Brain microvascular endothelial cell (primary cell): ENCODE results near the gene ERAS.

Experiments used
- DNase-seq: peaks from one replicate; pipeline ENCODE4 v3.0.0-alpha.2; 2020
- H3K27ac ChIP-seq: fragments of 250-450 bp; sonication (Bioruptor Pico); 2 replicates; pipeline ENCODE4 v1.5.1; 2020; ENCODE audit warnings: mild to moderate bottlenecking, moderate library complexity
- H3K27me3 ChIP-seq: fragments of 250-450 bp; sonication (Bioruptor Pico); replicated peaks from 2 replicates; pipeline ENCODE4 v1.5.1; 2020; ENCODE audit warnings: mild to moderate bottlenecking
- H3K36me3 ChIP-seq: fragments of 250-450 bp; sonication (Bioruptor Pico); replicated peaks from 2 replicates; pipeline ENCODE4 v1.5.1; 2020; ENCODE audit warnings: mild to moderate bottlenecking
- H3K4me3 ChIP-seq: 2 replicates; pipeline ENCODE4 v1.5.1; 2011; ENCODE audit warnings: low read depth, mild to moderate bottlenecking, control low read depth, low read length, moderate library complexity
- in situ Hi-C: cut with HindIII; loops from 2 replicates; pipeline ENCODE4 v1.10.0; 2017; ENCODE audit warnings: low sequenced_read_pairs, low pct_ligation_motif_present
- TF ChIP-seq, protein P1 (sequence below): IDR thresholded peaks from 2 replicates; pipeline ENCODE4 v1.5.1; 2011; ENCODE audit warnings: low read depth, mild to moderate bottlenecking, moderate library complexity, low read length, control low read depth, inconsistent platforms; ENCODE audit errors: missing control alignments

ERAS gene

DNA sequence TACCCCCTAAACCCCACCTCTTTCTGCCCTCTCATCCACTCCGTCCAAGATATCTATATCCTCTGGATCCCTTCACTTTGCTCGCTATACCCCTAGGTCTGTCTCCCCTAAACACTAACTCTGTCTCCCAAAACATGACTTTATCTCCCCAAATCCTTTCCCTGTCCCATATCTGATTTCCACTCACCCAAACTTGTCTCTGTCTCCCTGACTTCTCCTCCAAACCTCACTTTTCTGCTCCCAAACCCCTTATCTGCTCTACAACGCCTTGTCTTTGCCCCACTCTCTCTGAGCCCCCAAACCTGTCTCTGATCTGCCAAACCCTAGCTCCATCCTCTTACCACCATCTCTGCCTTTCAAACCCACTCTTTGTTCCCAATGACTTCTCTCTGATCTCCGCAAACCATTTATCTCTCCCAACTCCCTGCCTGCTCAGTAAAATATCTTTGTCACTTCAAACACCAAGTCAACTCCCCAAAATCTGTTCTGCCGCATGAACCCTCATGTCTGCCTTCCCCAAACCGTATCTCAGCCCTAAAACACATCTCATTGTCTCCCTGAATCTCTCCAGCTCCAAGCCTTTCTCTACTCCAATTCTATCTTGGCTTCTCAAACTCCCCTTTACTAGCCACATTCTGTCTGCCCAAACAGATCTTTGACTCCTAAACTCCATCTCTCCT lies 39.3 kb upstream of the ERAS start:
- H3K36me3 ChIP-seq, result no peaks in the 10 kb centered on the region
- no peak for DNase-seq
- H3K4me3 ChIP-seq, result no peak overlapping the region
- TF ChIP-seq, protein P1, sequence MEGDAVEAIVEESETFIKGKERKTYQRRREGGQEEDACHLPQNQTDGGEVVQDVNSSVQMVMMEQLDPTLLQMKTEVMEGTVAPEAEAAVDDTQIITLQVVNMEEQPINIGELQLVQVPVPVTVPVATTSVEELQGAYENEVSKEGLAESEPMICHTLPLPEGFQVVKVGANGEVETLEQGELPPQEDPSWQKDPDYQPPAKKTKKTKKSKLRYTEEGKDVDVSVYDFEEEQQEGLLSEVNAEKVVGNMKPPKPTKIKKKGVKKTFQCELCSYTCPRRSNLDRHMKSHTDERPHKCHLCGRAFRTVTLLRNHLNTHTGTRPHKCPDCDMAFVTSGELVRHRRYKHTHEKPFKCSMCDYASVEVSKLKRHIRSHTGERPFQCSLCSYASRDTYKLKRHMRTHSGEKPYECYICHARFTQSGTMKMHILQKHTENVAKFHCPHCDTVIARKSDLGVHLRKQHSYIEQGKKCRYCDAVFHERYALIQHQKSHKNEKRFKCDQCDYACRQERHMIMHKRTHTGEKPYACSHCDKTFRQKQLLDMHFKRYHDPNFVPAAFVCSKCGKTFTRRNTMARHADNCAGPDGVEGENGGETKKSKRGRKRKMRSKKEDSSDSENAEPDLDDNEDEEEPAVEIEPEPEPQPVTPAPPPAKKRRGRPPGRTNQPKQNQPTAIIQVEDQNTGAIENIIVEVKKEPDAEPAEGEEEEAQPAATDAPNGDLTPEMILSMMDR, result no peak
- in situ Hi-C loops, result no loop called here
- no peaks in the 10 kb centered on the region for H3K27me3 ChIP-seq
- H3K27ac ChIP-seq, result no peak overlapping the region

DNA sequence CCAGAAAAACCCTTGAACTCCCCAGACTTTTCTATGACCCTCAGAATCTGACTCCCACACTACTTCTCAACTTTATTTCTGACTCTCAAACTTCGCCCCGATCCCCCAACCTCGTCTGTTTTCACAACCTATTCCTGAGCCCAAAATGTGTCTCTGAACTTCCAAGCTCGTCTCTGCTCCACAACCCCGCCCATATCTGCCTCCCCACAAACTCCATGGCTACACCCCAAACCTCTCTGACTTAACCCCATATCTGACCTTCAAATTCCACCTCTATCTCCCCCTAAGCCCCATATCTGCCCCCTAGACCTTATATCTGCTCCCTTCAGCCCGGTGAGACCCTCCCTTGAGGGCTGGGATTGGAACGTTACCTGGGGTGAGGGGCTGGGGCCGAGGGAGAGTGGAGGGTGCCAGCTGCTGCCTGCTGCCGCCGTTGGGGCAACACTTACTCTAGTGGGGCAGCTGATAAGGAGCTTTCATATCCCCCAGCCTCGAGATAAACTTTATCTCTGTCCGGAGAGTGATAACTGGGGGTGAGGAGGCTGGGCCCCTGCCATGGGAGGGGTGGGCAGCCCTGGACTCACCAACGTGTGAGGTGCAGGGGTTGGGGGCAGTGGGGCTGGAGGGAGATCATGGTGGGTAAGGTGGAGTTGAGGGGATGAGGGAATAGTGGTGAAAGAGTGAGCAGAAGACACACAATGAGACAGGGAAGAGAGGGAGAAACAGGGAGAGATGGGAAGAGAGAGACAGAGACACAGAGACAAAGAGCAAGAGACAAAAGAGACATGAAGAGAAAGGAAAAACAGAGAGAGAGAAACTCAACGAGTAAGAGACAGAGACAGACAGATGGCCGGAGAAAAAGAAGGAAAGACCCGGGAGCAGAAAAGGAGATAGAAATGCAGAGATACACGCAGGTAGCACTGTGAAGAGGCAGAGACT lies 38.5 kb upstream of the ERAS start:
- H3K27ac ChIP-seq, result no peak overlapping the region
- no peaks in the 10 kb centered on the region for H3K36me3 ChIP-seq
- in situ Hi-C loops, result no loop called here
- no peaks in the 10 kb centered on the region for H3K27me3 ChIP-seq
- DNase-seq, result no peak
- TF ChIP-seq, protein P1, result no peak
- H3K4me3 ChIP-seq, result no peak overlapping the region

DNA sequence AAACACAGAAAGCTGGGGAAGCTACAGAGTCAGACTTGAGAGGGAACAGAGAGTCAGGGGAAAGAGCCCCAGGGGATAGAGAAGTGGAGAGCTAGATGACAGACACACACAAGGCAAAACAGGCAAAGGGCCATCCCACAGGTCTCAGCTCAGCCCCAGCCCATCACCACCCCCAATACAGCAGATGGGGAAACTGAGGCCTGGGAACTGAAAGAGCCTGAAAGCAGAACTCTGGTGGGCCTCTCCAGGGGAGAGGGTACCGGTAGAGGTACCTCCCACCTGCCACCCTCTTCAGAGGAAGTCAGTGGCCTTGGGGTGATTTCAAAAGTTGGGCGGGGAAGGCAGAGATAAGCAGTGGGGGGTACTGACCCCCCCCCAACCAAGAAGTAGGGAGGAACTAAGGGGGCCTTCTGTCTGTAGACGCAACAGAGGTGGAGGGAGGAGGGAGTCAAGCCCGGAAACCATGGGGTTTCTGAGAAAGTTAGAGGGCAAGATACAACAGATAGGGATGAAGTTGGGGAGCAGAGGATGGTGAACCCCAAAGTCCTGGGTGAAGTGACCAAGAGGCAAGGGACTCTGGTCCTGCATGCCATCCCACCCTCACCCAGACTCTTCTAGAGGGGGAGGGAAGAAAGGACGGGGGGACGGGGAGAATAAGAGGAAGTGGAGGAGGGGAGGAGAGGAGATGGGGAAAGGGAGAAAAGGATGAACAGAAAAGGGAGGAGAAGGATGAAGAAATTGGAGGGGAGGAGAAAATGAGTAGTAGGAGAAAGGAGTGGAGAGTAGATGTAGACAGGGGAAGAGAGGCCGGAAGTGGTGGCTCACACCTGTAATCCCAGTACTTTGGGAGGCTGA lies 36.7 kb upstream of the ERAS start:
- Histone ChIP-seq H3K4me3 (no peak overlapping the region), H3K36me3 (no peaks in the 10 kb centered on the region), H3K27ac (no peak overlapping the region), H3K27me3 (no peaks in the 10 kb centered on the region)
- no peak for DNase-seq
- in situ Hi-C loops, result no loop called here
- TF ChIP-seq, protein P1, result no peak

- Histone ChIP-seq H3K27ac (no peak overlapping the region), H3K27me3 (no peaks in the 10 kb centered on the region), H3K4me3 (no peak overlapping the region), H3K36me3 (no peaks in the 10 kb centered on the region)
- TF ChIP-seq, protein P1, result no peak
- in situ Hi-C loops, result no loop called here
- DNase-seq, result no peak
Observed at GRCh38 chrX:48790477-48790876, 35.8 kb upstream of the ERAS start.

GRCh38 chrX:48791063-48791820 lies 35.1 kb upstream of the ERAS start:
- H3K27ac ChIP-seq, result no peak overlapping the region
- TF ChIP-seq, protein P1, result no peak
- in situ Hi-C loops, result no loop called here
- H3K4me3 ChIP-seq, result no peak overlapping the region
- DNase-seq, result no peak
- no peaks in the 10 kb centered on the region for H3K27me3 ChIP-seq
- H3K36me3 ChIP-seq, result no peaks in the 10 kb centered on the region
